ENCODE results near the gene TMEM18. TPM values are rescaled to one million over a fixed set of nuclear protein-coding genes. Genes with fewer than 3 reads are reported as not detected.

Gene TMEM18
- total RNA-seq, 1 donor from 2014 or later = 15.5 TPM

DNA sequence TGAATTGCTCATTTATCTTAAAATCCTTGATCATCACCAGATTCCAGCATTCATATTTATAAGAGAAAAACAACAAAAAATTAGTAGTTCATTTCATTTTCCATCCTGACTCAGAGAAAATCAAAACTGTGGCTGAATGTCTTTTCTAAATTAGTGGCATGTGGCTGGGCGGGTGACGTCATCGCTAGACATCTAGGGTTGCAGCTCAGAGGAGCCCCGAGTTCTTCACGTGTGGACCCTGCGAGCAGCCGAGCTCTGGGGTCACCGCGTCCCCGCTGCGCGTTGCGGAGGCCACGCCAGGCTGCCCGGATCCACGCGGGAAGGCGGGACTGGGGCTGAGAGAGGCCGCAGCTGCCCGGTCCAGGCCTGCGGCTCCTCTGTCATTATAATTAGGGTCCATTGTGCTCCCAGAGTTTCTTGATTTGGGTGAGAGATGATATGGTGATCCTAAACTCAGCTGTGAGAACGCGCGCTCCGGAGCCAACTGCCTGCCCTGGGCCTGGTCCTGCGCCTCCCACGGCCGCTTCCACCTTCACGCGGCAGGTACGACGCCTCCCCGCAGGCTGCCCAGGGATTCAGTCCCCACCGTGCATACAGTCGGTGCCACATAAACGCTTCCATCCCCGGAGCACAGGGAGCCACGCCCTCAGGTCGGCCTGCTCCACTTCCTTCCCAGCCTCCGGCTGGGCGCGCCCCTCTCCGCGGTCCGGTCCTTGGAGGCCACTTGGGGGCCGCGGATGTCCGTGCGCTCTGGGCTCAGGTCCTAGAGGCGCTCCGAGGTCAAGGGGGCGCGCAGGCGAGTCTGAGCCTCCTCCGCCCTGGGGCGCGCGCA lies 56.5 kb downstream of the TMEM18 start:
- DNase-seq (ENCODE audit: low spot score) = no peak

GRCh38 chr2:620004-620403 lies 57.2 kb downstream of the TMEM18 start:
- peak; percentile 26 for DNase-seq (ENCODE audit: low spot score)

- no peak for DNase-seq (ENCODE audit: low spot score)
Measured at GRCh38 chr2:618422-618990, 58.7 kb downstream of the TMEM18 start.

DNA sequence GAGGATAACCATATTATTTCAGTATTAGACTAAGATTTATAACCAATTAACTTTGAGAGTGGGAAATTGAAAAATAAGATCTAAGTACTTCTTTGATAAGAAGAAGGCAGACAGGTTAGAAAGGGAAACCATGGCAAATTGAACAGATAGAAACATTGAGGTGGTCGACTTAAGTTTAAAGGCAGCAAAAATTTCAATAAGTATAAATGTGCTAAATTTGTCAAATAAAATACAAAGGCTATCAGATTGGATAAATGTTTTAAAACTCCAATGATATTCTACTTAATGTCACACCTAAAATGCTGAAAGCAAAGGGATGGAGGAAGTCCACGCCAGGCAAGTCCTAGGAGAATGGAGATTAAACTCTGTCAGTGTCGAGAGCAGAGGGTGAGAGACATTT lies 59.2 kb downstream of the TMEM18 start:
- no peak for DNase-seq (ENCODE audit: low spot score)

All from ureter (tissue), 1 donor.